GM12878 (cell line): ENCODE measurements around the gene PLA2G6. TPM values are rescaled to one million over a fixed set of nuclear protein-coding genes. Genes with fewer than 3 reads are reported as not detected.

ENCODE experiments used
- BACH1 ChIP-seq: fragments of 450-650 bp; IDR thresholded peaks from 2 replicates; pipeline ENCODE4 v1.6.1; 2017; ENCODE audit warnings: mild to moderate bottlenecking, borderline replicate concordance
- BHLHE40 ChIP-seq, 2 experiments: fragments of 450-650 bp in 1 of 2; IDR thresholded peaks; 2 replicates each; pipeline ENCODE4 v1.6.1; 2011 to 2017; ENCODE audit warnings: low read depth in 2 of 2, borderline replicate concordance in 1 of 2, improper control_type of control experiment in 1 of 2, low read length in 1 of 2, mild to moderate bottlenecking in 1 of 2
- CREM ChIP-seq: IDR thresholded peaks from 2 replicates; pipeline ENCODE4 v1.6.1; 2014; ENCODE audit warnings: antibody characterized with exemption, low read depth
- NR2F1 ChIP-seq: fragments of 450-650 bp; conservative IDR thresholded peaks from 2 replicates; pipeline ENCODE4 v1.6.1; 2017; ENCODE audit warnings: mild to moderate bottlenecking
- SP1 ChIP-seq: IDR thresholded peaks from one replicate; pipeline ENCODE4 v1.6.1; 2011; ENCODE audit warnings: low read depth, low read length
- SPI1 ChIP-seq: IDR thresholded peaks from 2 replicates; pipeline ENCODE4 v1.6.1; 2011; ENCODE audit warnings: low read depth, mild to moderate bottlenecking, low read length, moderate library complexity, borderline replicate concordance; ENCODE audit not compliant: insufficient read depth
- TCF12 ChIP-seq: IDR thresholded peaks from 2 replicates; pipeline ENCODE4 v1.6.1; 2011; ENCODE audit warnings: low read depth, mild to moderate bottlenecking, low read length
- polyA plus RNA-seq, 11 experiments: library from polyadenylated mRNA; depleted of rRNA in 4 of 11; unstranded in 6 of 11; stranded (reverse) in 5 of 11; fragments of >200 nt; fragmentation: Nextera tagmentation in 4 of 11; fragmentation: Illumina TruSeq in 1 of 11; extraction: Ambion mirVana in 4 of 11; extraction: Trizol in 1 of 11; gene quantifications; 1 replicate in 1 of 11; 2 replicates in 10 of 11; pipeline versions ENCODE4 v1.2.1 to v1.2.3, GENCODE V29; 2011 to 2016; ENCODE audit warnings: inconsistent platforms in 2 of 11, missing spikeins in 2 of 11, low read depth in 1 of 11
- total RNA-seq, 4 experiments: library from RNA; depleted of rRNA in 3 of 4; stranded (reverse); fragments of >200 nt in 3 of 4; fragmentation: Illumina TruSeq in 1 of 4; extraction: Trizol in 1 of 4; gene quantifications; 2 replicates each; pipeline versions ENCODE4 v1.2.1 to v1.2.3, GENCODE V29; 2013 to 2021
- TF ChIP-seq, protein P1 (sequence below): IDR thresholded peaks from 2 replicates; pipeline ENCODE4 v1.6.1; 2012; ENCODE audit warnings: low read depth, low read length, improper control_type of control experiment
- TF ChIP-seq, protein P2 (sequence below): fragments of 450-650 bp; IDR thresholded peaks from 2 replicates; pipeline ENCODE4 v1.6.1; 2017; ENCODE audit warnings: mild to moderate bottlenecking
- TF ChIP-seq, protein P3 (sequence below): fragments of 450-650 bp; IDR thresholded peaks from 2 replicates; pipeline ENCODE4 v1.6.1; 2016; ENCODE audit warnings: mild to moderate bottlenecking

The PLA2G6 gene
- total and polyA plus RNA-seq, 10 of the 15 experiments (the other 5 are each of a cell fraction or from before 2014, with no cell fraction given) = 0.15 to 42.2 (median 15.8) TPM

DNA sequence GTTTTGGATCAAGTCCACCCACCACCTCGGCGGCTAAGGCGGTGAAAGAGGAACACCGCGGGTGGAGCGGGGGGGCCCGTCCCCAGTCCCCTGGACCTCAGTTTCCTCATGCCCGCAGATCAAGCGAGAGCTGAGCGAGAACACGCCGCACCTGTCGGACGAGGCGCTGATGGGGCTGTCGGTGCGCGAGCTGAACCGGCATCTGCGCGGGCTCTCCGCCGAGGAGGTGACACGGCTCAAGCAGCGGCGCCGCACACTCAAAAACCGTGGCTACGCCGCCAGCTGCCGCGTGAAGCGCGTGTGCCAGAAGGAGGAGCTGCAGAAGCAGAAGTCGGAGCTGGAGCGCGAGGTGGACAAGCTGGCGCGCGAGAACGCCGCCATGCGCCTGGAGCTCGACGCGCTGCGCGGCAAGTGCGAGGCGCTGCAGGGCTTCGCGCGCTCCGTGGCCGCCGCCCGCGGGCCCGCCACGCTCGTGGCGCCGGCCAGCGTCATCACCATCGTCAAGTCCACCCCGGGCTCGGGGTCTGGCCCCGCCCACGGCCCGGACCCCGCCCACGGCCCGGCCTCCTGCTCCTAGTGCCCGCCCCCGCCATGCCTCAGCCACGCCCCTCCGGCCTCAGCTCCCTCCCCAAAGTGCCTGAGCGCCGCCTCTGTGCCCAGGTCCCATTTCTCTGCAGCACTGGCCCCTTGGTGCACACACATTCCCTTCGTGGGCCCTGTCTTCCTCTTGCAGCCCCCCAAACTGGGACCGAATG is 32.8 kb upstream of the PLA2G6 start (continued):
- TF ChIP-seq, protein P1, sequence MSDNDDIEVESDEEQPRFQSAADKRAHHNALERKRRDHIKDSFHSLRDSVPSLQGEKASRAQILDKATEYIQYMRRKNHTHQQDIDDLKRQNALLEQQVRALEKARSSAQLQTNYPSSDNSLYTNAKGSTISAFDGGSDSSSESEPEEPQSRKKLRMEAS = peak; percentile 87
- no peak for TF ChIP-seq TCF12
- TF ChIP-seq SP1 = peak; percentile 33
- TF ChIP-seq BACH1 = peak; percentile 86
- TF ChIP-seq BHLHE40 (IDR thresholded peaks at IDR 0.05; ENCODE audit: borderline replicate concordance in 1 of 2, low read depth in 2 of 2, low read length in 1 of 2) = peak in 1 of 2 experiments; percentile 68; a peak in 2 of 4 replicates
- TF ChIP-seq, protein P2, sequence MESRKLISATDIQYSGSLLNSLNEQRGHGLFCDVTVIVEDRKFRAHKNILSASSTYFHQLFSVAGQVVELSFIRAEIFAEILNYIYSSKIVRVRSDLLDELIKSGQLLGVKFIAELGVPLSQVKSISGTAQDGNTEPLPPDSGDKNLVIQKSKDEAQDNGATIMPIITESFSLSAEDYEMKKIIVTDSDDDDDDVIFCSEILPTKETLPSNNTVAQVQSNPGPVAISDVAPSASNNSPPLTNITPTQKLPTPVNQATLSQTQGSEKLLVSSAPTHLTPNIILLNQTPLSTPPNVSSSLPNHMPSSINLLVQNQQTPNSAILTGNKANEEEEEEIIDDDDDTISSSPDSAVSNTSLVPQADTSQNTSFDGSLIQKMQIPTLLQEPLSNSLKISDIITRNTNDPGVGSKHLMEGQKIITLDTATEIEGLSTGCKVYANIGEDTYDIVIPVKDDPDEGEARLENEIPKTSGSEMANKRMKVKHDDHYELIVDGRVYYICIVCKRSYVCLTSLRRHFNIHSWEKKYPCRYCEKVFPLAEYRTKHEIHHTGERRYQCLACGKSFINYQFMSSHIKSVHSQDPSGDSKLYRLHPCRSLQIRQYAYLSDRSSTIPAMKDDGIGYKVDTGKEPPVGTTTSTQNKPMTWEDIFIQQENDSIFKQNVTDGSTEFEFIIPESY = peak; percentile 65; the same call in 1 of the 2 replicates
- 0 out of 2 replicates have a peak, but pooled peaks have one; percentile 23 for TF ChIP-seq CREM
- peak; percentile 39; the same call in 1 of the 2 replicates for TF ChIP-seq NR2F1
- peak; percentile 15; the same call in 1 of the 2 replicates for TF ChIP-seq SPI1
- TF ChIP-seq, protein P3, sequence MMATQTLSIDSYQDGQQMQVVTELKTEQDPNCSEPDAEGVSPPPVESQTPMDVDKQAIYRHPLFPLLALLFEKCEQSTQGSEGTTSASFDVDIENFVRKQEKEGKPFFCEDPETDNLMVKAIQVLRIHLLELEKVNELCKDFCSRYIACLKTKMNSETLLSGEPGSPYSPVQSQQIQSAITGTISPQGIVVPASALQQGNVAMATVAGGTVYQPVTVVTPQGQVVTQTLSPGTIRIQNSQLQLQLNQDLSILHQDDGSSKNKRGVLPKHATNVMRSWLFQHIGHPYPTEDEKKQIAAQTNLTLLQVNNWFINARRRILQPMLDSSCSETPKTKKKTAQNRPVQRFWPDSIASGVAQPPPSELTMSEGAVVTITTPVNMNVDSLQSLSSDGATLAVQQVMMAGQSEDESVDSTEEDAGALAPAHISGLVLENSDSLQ = no peak
